HEK293T (cell line): ENCODE data around the gene HCFC2.
A peak's percentile ranks its signal among the peaks of the same experiment; 100 is the strongest.
"Not testable (repeated sequence)": the region's sequence is repeated elsewhere in the genome, so short reads cannot be mapped to it uniquely, and the experiment has no call there.

Source experiments
- CTCF ChIA-PET: fragments of 350-600 bp; formaldehyde crosslinking; extraction: SDS; loops from one replicate; lab custom pipeline; 2021; ENCODE audit warnings: antibody characterized with exemption, inconsistent platforms; lab: Yijun Ruan, JAX
- POLR2A ChIA-PET: fragments of 350-600 bp; formaldehyde crosslinking; extraction: SDS; loops from one replicate; lab custom pipeline; 2020; ENCODE audit warnings: antibody characterized with exemption, inconsistent platforms; lab: Yijun Ruan, JAX
- DNase-seq: peaks from one replicate; pipeline ENCODE4 v3.0.0; 2012; ENCODE audit warnings: mixed read lengths; ENCODE audit errors: extremely low spot score
- ARNT ChIP-seq: fragments of 450-650 bp; IDR thresholded peaks from 2 replicates; pipeline ENCODE4 v1.6.1; 2017; ENCODE audit warnings: mild to moderate bottlenecking
- BHLHE40 ChIP-seq: fragments of 450-650 bp; IDR thresholded peaks from 2 replicates; pipeline ENCODE4 v1.6.1; 2016; ENCODE audit warnings: mild to moderate bottlenecking, moderate library complexity, borderline replicate concordance
- CTBP1 ChIP-seq: fragments of 450-650 bp; IDR thresholded peaks from 2 replicates; pipeline ENCODE4 v1.6.1; 2016; ENCODE audit warnings: borderline replicate concordance
- ELF4 ChIP-seq: fragments of 450-650 bp; IDR thresholded peaks from 2 replicates; pipeline ENCODE4 v1.6.1; 2017; ENCODE audit warnings: antibody characterized with exemption
- FOXA1 ChIP-seq: fragments of 450-650 bp; IDR thresholded peaks from 2 replicates; pipeline ENCODE4 v1.6.1; 2016; ENCODE audit warnings: mild to moderate bottlenecking
- FOXK2 ChIP-seq: fragments of 450-650 bp; IDR thresholded peaks from 2 replicates; pipeline ENCODE4 v1.6.1; 2016; ENCODE audit warnings: mild to moderate bottlenecking
- FOXM1 ChIP-seq: fragments of 450-650 bp; IDR thresholded peaks from 2 replicates; pipeline ENCODE4 v1.6.1; 2017; ENCODE audit warnings: mild to moderate bottlenecking, borderline replicate concordance
- HDGF ChIP-seq: fragments of 450-650 bp; IDR thresholded peaks from 2 replicates; pipeline ENCODE4 v1.6.1; 2017; ENCODE audit warnings: antibody characterized with exemption, borderline replicate concordance
- L3MBTL2 ChIP-seq: fragments of 450-650 bp; conservative IDR thresholded peaks from 2 replicates; pipeline ENCODE4 v1.6.1; 2016; ENCODE audit warnings: mild to moderate bottlenecking
- LEF1 ChIP-seq: fragments of 450-650 bp; IDR thresholded peaks from 2 replicates; pipeline ENCODE4 v1.6.1; 2017; ENCODE audit warnings: mild to moderate bottlenecking, borderline replicate concordance
- NFRKB ChIP-seq: fragments of 450-650 bp; IDR thresholded peaks from 2 replicates; pipeline ENCODE4 v1.6.1; 2016; ENCODE audit warnings: mild to moderate bottlenecking, moderate library complexity
- SP1 ChIP-seq: fragments of 450-650 bp; IDR thresholded peaks from 2 replicates; pipeline ENCODE4 v1.6.1; 2017
- SUZ12 ChIP-seq: fragments of 450-650 bp; IDR thresholded peaks from 2 replicates; pipeline ENCODE4 v1.6.1; 2016; ENCODE audit warnings: mild to moderate bottlenecking
- TARDBP ChIP-seq: fragments of 450-650 bp; IDR thresholded peaks from 2 replicates; pipeline ENCODE4 v1.6.1; 2016
- ZNF384 ChIP-seq: fragments of 450-650 bp; IDR thresholded peaks from 2 replicates; pipeline ENCODE4 v1.6.1; 2016
- TF ChIP-seq, protein P1 (sequence below): fragments of 450-650 bp; IDR thresholded peaks from 2 replicates; pipeline ENCODE4 v1.6.1; 2016

Gene HCFC2

GRCh38 chr12:104105461-104105860, 41.1 kb downstream of the HCFC2 start:
- TF ChIP-seq NFRKB (no peak), LEF1 (no peak), FOXK2 (no peak), L3MBTL2 (no peak), TARDBP (no peak), ELF4 (no peak), HDGF (no peak), ZNF384 (no peak), FOXM1 (no peak), BHLHE40 (no peak), SUZ12 (no peak), FOXA1 (no peak), CTBP1 (no peak), SP1 (no peak), ARNT (no peak)
- TF ChIP-seq, protein P1, sequence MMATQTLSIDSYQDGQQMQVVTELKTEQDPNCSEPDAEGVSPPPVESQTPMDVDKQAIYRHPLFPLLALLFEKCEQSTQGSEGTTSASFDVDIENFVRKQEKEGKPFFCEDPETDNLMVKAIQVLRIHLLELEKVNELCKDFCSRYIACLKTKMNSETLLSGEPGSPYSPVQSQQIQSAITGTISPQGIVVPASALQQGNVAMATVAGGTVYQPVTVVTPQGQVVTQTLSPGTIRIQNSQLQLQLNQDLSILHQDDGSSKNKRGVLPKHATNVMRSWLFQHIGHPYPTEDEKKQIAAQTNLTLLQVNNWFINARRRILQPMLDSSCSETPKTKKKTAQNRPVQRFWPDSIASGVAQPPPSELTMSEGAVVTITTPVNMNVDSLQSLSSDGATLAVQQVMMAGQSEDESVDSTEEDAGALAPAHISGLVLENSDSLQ = no peak
- CTCF ChIA-PET = no interaction called here
- DNase-seq = no peak
- POLR2A ChIA-PET = no interaction called here

GRCh38 chr12:104106965-104107364, 42.6 kb downstream of the HCFC2 start:
- POLR2A ChIA-PET = no interaction called here
- CTCF ChIA-PET = no interaction called here
- no peak for DNase-seq
- TF ChIP-seq FOXM1 (no peak), FOXK2 (no peak)
- TF ChIP-seq, protein P1 = no peak

- POLR2A ChIA-PET = interaction anchor here (0.8 to 1.4 kb wide), 3 partner anchors 29 to 179 kb away, joined by 3 to 6 read pairs (median 3); partner anchors contain the start of genes HSP90B1, NFYB and TDG
- CTCF ChIA-PET = interaction anchor here (0.5 to 1.7 kb wide), 19 partner anchors 9 to 226 kb away, joined by 3 to 12 read pairs (median 4); partner anchors contain the start of genes HCFC2 and TDG
- TF ChIP-seq LEF1 = no peak
- no peak for TF ChIP-seq FOXA1
- TF ChIP-seq TARDBP = no peak
- TF ChIP-seq FOXK2 = no peak
- no peak for TF ChIP-seq NFRKB
- TF ChIP-seq CTBP1 = no peak
- TF ChIP-seq ARNT = no peak
- no peak for TF ChIP-seq L3MBTL2
- TF ChIP-seq FOXM1 = no peak
- TF ChIP-seq ZNF384 = no peak
- peak; percentile 66 for DNase-seq
Observed at GRCh38 chr12:104108755-104109445, 44.6 kb downstream of the HCFC2 start.

DNA sequence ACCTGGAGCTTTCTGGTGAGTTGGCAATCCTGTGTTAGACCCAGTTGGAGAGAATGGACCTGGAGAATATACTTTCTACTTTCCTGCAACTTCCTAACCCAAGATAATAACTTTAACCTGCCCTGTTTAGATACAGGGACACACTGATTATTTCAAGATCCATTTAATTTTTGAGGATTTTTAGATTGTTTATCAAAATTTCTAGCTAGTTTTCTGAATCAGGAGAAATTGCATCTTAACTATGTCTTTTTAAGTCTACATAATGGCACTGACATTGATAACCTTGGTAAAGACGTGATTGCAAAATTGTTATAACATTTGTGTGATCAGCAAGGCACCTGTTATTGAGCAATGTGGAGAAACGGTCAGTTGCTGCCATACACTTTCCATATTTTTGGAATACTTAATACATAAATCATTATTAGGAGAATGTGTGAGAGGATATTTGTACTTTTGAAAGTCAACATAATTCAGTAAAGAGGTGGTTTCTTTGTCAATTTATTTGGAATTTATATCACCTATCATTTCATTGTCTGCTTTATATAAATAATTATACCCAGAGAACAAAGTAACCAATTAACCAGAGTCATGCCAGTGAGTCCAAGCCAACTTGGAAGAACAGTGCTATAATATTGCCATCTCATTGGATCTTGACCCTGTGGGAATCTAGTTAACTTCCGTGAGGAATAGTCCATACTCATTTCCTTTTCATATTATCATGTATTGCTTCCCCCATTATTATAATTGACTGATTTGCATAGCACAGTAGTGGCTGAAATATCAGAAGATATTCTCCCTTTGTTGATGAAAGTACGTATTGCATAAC, 45.3 kb downstream of the HCFC2 start:
- CTCF ChIA-PET = interaction anchor here (0.5 to 1.7 kb wide), 17 partner anchors 9 to 227 kb away, joined by 3 to 12 read pairs (median 4); partner anchors contain the start of gene TDG
- no peak for TF ChIP-seq TARDBP
- TF ChIP-seq, protein P1 = no peak
- no peak for TF ChIP-seq ELF4
- TF ChIP-seq L3MBTL2 = no peak
- TF ChIP-seq NFRKB = no peak
- no peak for TF ChIP-seq ARNT
- no peak for TF ChIP-seq CTBP1
- no peak for TF ChIP-seq SUZ12
- TF ChIP-seq LEF1 = no peak
- TF ChIP-seq ZNF384 = no peak
- TF ChIP-seq SP1 = no peak
- no peak for TF ChIP-seq BHLHE40
- TF ChIP-seq HDGF = no peak
- TF ChIP-seq FOXM1 = no peak
- no peak for TF ChIP-seq FOXK2
- no peak for TF ChIP-seq FOXA1
- POLR2A ChIA-PET = interaction anchor here (0.8 to 1.4 kb wide), 3 partner anchors 29 to 179 kb away, joined by 3 to 6 read pairs (median 3); partner anchors contain the start of genes HSP90B1, NFYB and TDG
- no peak for DNase-seq

DNA sequence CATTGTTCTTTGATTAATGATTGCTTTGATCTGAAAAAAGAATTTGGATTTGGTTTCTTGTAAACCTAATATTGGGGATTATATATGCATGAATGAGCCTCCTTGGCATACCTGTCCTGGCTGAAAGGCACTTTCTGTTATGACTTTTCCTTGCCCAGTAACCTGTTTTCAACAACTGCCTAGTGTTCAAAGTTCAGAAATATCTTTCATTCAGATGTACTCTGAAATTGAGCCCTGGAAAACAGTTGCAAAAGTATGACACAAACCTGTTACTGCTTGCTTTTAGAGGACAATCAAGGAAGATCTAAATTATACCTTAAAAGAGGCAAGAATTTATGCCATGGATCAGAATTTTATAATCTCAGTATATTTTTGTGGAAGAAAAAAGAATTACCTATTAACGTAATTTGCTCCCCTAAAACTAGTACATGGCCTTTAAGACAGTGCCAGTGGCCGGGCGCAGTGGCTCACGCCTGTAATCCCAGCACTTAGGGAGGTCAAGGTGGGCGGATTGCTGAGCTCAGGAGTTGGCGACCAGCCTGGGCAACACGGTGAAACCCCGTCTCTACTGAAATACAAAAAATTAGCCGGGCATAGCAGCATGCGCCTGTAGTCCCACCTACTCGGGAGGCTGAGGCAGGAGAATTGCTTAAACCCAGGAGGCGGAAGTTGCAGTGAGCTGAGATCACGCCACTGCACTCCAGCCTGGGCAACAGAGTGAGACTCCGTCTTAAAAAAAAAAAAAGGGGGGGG, 50.7 kb downstream of the HCFC2 start:
- POLR2A ChIA-PET, DNase-seq, CTCF ChIA-PET: not testable (repeated sequence)
